UCSD-AML1 (cell line): ENCODE measurements around the gene TYW1B.
"Not testable (repeated sequence)": the region's sequence is repeated elsewhere in the genome, so short reads cannot be mapped to it uniquely, and the experiment has no call there.

Experiments used
- DNase-seq: peaks from one replicate; lab custom pipeline; 2025; ENCODE audit not compliant: unreplicated experiment; lab: John Stamatoyannopoulos, UW

The TYW1B gene

DNA sequence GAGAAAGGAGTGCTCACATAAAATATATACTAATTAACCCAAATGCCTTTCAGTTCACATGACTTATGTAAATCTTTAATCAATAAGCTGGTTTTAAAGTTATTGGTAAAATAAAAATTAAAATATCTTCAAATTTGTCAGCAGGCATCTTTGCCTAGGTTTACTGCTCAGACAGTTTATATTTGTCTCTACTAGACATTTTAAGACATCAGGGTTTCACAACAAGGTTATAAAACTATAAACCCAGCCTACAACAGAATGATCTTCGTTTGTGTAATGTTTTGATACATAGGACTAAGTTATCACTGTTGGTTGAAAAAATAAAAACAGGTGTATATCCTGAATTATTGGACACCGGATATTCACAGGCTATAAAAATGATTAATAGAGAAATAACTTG is 67.4 kb downstream of the TYW1B start:
- no peak for DNase-seq

DNA sequence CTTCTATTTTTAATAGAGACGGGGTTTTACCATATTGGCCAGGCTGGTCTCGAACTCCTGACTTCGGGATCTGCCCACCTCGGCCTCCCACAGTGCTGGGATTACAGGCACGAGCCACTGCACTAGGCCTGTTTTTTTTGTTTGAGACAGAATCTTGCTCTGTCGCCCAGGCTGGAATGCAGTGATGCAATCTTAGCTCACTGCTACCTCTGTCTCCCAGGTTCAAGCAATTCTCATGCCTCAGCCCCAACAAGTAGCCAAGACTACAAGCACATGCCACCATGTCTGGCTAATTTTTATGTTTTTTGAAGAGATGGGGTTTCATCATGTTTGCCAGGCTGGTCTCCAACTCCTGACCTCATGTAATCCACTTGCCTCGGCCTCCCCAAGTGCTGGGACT is 73.7 kb downstream of the TYW1B start:
- DNase-seq = no peak

DNA sequence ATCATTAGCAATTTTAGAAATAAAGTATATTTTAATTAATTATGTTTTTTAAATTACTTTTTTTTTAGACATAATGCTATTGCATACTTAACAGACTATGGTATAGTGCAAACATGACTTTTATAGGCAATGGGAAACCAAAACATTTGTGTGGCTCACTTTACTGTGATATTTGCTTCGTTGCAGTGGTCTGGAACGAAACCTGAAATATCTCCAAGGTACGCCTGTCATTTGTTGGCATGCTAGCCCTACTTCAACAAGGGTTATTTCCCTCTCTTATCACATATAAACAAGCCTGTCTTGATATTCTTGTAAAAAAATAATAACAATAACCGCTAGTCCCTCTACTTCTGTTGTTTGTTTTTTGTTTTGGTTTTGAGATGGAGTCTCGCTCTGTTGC is 74.2 kb downstream of the TYW1B start:
- DNase-seq = no peak

DNA sequence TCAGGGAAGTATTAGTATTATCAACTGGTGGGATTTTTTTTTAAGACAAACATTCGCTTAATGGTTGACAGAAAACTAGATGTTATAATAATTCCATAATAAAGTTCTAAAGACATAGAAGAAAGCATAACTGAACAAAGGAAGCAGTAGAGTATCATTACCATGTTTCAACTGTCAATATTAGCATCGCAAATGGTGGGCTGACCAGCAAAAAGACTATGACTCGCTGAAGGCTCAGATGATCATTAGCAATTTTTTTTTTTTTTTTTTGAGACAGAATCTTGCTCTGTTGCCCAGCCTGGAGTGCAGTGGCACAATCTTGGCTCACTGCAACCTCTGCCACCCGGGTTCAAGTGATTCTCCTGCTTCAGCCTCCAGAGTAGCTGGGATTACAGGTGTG is 74.8 kb downstream of the TYW1B start:
- not testable (repeated sequence) for DNase-seq

GRCh38 chr7:72751978-72752377 is 76.0 kb downstream of the TYW1B start:
- DNase-seq = peak; percentile 13

DNA sequence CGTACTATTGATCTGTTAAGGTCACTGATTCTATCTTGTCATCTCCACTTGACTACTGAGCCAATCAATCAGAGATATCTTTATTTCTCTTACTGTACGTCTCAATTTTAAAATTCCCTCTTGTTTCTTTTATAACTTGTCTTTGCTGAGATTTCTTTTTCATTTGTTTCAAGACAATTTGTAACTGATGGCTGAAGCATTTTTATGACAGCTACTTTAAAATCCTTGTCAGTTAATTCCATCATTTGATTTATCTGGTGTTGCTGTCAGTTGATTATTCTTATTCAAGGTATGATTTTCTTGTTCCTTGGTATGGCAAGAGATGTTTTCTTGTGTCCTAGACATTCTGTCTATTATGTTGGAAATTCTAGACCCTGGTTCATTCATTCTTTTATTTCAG is 76.6 kb downstream of the TYW1B start:
- no peak for DNase-seq

DNA sequence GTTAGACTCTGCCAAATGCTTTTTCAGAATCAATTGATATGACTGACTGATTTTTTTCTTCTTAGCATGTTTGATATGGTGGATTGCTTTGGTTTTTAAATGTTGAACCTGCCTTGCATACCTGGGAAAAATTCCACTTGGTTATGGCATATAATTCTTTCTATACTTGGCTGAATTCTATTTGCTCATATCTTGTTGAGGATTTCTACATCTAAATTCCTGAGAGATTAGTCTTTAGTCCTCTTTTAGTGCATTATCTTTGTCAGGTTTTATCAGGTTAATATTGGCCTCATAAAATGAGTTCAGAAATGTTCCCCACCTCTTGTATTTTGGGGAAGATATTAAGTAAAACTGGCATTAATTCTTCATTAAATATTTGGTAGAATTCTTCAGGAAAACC is 79.4 kb downstream of the TYW1B start:
- DNase-seq = not testable (repeated sequence)

DNA sequence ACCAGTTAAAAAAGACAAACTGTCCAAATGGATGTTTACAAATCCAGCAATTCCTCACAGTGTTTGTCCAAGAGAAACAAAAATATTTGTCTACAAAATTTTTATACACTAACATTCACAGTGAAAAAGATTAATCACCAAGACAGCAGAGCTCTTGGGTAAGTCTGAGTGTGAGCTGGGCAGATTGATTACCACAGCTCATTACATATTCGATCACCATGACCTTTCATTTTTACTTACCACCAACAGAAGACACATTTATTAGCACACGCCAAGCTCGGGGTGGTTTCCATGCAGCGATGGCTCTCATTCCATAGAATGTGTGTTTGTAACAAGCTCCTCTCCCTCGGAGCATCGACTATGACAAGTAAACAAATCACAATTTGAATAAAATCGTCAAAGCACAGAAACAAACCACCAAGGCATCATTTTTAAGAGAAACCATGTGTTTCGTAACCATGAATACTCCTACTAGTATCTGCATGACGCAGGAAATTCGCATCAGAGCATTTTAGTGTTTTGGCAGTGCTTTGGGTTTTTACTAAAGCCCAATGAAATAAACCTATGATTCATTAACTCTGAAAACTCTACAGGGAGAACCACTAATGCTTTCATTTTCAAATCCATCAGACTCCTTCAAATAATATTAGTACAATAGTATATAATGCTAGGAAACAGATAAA is 83.6 kb downstream of the TYW1B start:
- DNase-seq = not testable (repeated sequence)

DNA sequence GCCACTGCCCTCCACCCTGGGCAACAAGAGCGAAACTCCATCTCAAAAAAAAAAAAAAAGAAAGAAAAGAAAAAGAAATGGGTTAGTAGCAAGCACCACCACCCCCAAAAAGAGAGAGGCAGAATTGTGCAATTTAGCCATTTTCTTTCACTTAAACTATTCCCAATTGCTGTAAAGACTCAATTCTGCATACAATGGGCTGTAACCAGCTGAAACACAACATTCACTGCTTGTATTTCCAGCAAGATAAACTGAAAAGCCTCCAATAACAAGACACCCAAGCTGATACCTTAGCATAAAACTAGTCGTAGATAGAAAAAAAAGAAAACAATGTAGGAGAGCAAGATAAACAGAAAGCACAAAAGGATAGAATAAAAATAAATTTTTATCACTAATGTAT is 84.2 kb downstream of the TYW1B start:
- DNase-seq = not testable (repeated sequence)

DNA sequence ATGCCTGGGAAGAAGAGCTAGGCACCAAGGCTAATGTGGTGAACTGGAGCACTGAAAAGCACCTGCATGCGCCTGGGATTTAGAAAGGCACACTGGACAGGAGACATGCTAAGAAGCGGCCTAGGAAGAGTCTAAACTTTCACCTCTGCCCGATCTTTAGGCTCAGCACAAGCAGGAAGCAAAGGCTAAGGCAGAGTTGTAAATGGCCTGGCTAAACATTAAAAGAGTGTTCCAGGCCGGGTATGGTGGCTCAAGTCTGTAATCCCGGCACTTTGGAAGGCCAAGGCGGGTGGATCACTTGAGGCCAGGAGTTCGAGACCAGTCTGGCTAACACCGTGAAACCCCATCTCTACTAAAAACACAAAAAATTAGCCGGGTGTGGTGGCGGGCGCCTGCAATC is 88.3 kb downstream of the TYW1B start:
- not testable (repeated sequence) for DNase-seq

GRCh38 chr7:72735855-72736254 is 92.1 kb downstream of the TYW1B start:
- DNase-seq = not testable (repeated sequence)

DNA sequence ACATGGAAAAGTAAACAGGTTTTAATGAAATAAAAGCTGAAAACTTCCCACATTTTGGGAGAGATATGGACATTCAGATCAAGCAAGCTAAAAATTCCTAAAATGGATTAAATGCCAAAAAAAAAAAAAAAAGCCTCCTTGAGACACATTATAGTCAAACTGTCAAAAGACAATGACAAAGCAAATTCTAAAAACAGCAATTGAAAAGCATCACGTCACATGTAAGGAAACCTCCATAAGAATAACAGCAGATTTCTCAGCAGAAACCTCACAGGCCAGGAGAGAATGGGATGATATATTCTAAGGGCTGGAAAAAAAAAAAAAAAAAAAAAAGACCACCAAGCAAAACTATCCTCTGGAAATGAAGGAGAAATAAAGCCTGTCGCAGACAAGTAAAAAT is 97.2 kb downstream of the TYW1B start:
- not testable (repeated sequence) for DNase-seq

DNA sequence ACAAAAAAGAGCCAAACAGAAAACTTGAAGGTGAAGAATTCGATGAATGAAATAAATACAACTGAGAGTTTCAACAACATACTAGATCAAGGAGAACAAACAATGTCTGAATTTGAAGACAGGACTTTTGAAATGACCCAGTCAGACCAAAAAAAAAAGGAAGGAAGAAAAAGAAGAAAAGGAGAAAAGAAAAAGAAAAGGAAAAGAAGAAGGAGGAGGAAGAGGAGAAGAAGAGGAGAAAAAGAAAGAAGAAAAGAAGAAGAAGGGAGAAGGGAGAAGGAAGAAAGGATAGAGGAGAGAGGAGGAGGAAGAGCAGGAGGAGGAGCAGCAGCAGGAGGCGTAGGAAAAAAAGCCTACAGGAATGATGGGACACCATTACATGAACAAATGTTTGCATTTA is 97.6 kb downstream of the TYW1B start:
- DNase-seq = not testable (repeated sequence)

GRCh38 chr7:72729130-72729529 is 98.9 kb downstream of the TYW1B start:
- not testable (repeated sequence) for DNase-seq

- not testable (repeated sequence) for DNase-seq
Measured at GRCh38 chr7:72722694-72723093, 105.3 kb downstream of the TYW1B start.

GRCh38 chr7:72720890-72721289 is 107.1 kb downstream of the TYW1B start:
- DNase-seq = not testable (repeated sequence)

GRCh38 chr7:72717252-72717774 is 110.7 kb downstream of the TYW1B start:
- DNase-seq = not testable (repeated sequence)

- not testable (repeated sequence) for DNase-seq
Measured at GRCh38 chr7:72711927-72712326, 116.1 kb downstream of the TYW1B start.

DNA sequence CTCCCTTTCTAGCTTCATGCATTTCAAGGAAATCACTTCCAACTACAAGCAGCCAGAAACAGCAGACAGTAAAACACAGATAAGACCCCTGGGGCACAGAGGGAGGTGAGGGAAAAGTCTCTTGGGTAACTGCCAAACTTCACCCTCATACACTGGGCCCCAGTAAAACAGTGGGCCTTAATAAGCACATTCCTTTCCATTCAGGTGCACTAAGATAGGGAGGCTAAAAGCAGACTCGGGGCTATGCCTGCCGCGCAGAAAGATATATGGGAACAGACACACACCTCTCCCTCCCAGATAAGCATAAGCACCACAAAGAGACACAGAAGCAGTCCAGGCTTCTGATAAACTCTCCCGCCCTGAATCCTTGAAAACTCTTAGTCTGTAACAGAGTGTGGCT is 117.0 kb downstream of the TYW1B start:
- DNase-seq = no peak

GRCh38 chr7:72709909-72710308 is 118.1 kb downstream of the TYW1B start:
- no peak for DNase-seq

DNA sequence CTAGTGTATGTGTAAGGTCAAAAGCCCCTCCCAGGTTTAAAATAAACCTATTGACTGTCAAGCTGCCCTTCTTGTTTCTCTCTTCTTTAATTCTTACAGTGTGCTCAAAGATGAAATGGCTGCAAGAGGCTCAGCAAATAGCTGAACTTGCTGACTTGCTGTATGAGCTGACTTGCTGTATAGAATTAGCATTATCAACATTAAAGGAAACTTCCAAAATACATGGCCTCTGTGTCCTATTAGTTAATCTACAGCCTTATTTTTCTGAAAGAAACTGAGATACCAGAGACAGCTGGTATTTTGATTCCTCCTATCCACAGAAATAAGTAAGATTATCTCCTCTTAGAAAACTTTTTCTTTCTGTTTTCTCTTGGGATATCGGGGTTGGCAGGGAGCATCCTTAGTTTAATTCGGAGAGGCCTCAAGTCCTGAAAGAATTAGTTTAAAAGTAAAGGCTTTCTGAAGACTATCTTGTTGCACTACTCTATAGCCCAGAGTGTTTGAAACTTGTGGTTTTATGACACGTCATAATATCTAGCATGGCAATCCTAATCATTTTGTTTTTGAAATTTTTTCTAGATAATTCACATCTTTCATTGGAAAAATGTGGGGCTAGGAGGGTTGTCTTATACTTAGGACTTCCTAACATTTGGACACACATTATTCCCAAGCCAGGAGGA is 119.5 kb downstream of the TYW1B start:
- DNase-seq = not testable (repeated sequence)

- DNase-seq = no peak
Measured at GRCh38 chr7:72706521-72706920, 121.5 kb downstream of the TYW1B start.
